ENCODE data around the gene COX19.

- TF ChIP-seq ZFX (IDR thresholded peaks at IDR 0.05): no peak
- TF ChIP-seq CTCF (conservative IDR thresholded peaks at IDR 0.05): no peak
Observed at GRCh38 chr7:920351-921070, 54.8 kb downstream of the COX19 start.

Data from C4-2B (cell line).